ENCODE measurements around the gene CREB3L1. TPM values are rescaled to one million over a fixed set of nuclear protein-coding genes. Genes with fewer than 3 reads are reported as not detected.
"Not testable (repeated sequence)": the region's sequence is repeated elsewhere in the genome, so short reads cannot be mapped to it uniquely, and the experiment has no call there.

CREB3L1 gene
- total RNA-seq, 1 donor from 2014 or later: under 0.01 TPM

DNA sequence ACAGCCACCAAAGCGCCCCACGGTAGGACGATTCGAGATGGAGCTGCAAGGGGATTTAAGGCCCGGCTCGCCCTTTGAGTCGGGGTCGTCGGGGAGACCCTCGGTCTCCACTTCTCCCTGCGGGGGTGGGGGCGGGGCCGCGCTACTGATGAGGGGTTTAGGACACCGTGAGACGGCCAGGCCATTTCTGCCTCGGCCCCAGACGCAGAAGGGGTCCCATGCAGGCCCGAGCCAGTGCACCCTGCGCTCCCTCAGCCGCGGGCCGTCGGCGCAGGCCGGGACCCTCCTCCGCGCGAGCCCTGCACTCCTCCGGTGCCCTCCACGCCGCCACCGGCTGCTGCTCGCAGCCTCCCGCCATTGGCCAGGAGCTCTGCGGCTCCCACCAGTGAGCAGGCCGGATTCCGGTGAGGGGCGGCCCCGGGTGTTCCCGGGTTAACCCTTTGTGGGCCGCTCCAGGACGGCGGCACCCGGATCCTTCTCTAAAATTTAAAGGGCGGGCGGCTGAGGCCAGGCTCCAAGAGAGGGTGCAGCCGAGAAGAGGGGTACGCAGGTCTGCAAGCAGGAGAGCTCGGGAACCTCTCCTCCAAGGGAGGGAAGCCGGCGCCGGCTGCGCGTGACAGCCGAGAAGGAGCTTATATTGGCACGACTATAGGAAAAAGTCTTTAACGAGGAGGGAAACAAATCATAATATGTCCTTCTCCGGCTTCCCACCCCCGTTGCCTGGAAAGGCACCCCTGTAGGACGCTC is 18.0 kb downstream of the CREB3L1 start:
- DNase-seq (ENCODE audit: low read depth in 2 of 2): peak in 1 of 2 donors; percentile 69

DNA sequence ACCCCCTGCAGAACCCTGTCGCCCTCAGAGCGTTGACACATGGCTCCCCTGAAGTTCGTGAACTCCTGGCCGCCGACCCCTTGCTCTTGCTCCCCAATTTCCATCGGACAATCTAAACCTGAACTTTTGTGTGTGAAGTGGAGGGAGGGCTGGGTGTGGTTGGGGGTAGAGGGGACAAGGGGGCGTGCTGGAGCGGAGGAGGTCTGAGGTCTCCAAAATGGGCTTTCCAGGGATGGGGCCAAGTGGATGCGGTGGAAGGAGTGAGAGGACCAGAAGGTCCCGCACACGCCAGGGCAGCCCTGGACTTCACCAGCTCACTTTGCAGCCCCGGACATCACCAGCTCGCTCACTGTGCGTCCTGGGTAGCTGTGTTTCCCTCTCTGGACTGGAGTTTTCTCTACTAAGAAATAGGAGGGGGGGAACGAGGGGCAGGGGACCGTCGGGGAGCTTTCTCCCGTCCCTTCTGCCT is 18.6 kb downstream of the CREB3L1 start:
- DNase-seq (ENCODE audit: low read depth in 2 of 2): no peak

GRCh38 chr11:46296528-46297448 is 19.3 kb downstream of the CREB3L1 start:
- peak in 1 of 2 donors; percentile 69 for DNase-seq (ENCODE audit: low read depth in 2 of 2)

- no peak for DNase-seq (ENCODE audit: low read depth in 2 of 2)
These were observed 21.4 kb downstream of the CREB3L1 start for GRCh38 chr11:46298699-46299433.

DNA sequence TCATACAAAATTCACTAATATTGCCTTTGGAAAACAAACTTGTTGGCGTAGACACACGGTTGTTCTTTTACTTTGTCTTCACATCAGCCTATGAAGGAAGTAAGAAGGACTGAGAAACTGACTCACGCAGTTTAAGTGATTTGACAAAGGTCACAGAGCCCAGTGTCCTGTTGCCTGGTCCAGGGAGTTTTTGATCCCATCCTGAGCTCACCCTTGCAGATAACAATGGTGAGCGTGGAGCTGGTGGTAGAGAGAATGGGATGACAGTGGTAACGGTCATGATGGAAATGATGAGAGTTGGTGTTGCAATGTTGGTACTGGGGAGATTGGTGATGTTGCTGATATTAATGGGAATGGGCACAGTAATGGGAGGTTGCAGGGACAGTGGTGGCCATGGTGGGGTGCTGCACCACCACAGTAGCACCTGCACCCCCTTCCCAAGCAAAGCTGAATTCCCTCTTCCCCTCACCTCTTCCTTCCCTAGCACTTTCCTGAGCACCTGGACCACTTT is 22.0 kb downstream of the CREB3L1 start:
- DNase-seq (ENCODE audit: low read depth in 2 of 2): no peak

DNA sequence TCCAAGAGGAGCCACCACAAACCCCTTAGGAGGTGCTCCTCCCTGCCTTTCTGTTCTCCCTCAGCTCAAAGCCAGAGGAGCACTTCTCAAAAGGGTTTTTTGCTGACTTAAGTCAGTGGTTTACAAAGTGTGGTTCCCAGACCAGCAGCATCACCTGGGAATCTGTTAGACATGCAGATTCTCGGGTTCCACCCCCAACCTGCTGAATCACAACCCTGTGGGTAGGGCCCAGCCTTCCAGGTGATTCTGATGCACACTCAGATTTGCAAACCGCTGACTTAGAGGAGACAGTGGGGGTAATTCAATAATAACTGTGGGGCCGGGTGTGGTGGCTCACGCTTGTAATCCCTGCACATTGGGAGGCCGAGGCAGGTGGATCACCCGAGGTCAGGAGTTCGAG is 22.8 kb downstream of the CREB3L1 start:
- no peak for DNase-seq (ENCODE audit: low read depth in 2 of 2)

DNA sequence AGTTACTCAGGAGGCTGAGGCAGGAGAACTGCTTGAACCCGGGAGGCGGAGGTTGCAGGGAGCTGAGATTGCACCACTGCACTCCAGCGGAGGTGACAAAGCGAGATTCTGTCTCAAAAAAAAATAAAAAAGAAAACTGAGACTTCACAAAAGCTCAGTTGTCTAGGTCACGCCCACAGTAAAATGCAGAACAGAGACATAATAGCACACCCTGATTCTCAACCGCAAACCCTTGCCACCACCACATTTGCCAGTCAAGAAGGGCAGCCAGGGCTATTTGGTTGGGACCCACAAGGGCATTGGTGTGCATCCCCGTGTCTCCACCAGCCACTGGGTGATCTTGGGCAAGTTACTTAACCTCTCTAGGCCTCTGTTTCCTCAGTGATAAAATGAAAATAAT is 25.4 kb downstream of the CREB3L1 start:
- DNase-seq (ENCODE audit: low read depth in 2 of 2): no peak

- not testable (repeated sequence) for DNase-seq (ENCODE audit: low read depth in 2 of 2)
These were observed 26.6 kb downstream of the CREB3L1 start for GRCh38 chr11:46304036-46304435.

DNA sequence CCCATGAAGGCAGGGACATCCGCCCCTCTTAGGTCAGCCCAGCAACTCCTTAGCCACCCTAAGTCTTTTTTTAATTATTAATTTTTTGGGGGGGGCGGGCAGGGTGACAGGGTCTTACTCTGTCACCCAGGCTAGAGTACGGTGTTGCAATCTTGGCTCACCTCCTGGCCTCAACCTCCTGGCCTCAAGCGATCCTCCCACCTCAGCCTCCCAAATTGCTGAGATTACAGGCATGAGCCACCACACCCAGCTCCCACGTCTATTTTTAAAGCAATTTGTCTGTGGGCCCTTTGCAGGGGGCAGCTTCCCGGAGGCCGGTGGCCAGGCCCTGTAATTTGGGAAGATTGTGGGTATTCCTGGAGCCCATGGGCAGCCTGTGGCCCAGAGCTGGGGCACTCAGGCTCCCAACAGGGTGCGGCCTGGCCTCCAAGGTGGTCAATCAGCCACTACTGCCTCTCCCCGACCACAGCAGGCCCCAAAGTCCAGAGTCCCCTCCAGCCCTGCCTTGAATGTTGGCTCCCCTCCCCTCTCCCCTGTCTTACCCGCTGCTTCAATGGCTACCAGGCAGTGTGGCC is 27.2 kb downstream of the CREB3L1 start:
- DNase-seq (ENCODE audit: low read depth in 2 of 2): no peak

DNA sequence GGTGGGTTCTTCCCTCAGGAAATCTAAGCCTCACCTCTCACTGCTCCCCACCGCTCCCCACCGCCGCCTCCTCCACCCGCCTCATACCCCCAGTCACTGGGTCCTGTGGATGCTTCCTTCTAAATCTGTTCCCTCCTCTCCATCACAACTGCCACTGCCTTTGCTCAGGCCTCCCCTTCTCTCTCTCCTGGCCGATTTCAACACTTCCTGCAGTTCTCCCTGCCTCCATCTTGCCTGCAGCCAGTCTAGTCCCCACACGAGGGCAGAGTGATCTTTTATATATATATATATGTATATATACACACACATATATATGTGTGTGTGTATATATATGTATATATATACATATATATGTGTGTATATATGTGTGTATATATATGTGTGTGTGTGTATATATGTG is 27.8 kb downstream of the CREB3L1 start:
- no peak for DNase-seq (ENCODE audit: low read depth in 2 of 2)

DNA sequence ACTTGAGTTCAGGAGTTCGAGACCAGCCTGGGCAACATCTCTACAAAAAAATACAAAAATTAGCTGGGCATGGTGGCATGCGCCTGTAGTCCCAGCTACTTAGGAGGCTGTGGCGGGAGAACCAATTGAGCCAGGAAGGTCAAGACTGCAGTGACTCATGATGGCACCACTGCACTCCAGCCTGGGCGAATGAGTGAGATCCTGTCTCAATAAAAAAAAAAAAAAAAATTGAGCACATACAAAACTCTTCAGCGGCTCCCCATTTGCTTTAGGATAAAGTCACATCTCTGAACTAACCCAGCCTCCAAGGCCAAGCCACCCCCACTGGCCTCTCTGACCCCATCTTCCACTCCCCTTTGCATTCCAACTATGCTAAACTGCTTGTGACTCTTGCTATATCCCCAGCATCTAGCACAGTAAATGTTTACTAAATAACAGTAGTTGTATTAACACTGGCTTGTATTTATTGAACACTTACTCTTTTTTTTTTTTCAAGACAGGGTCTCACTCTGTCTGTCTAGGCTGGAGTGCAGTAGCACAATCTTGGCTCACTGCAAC is 28.9 kb downstream of the CREB3L1 start:
- DNase-seq (ENCODE audit: low read depth in 2 of 2): no peak

GRCh38 chr11:46307369-46307768 is 29.9 kb downstream of the CREB3L1 start:
- no peak for DNase-seq (ENCODE audit: low read depth in 2 of 2)

DNA sequence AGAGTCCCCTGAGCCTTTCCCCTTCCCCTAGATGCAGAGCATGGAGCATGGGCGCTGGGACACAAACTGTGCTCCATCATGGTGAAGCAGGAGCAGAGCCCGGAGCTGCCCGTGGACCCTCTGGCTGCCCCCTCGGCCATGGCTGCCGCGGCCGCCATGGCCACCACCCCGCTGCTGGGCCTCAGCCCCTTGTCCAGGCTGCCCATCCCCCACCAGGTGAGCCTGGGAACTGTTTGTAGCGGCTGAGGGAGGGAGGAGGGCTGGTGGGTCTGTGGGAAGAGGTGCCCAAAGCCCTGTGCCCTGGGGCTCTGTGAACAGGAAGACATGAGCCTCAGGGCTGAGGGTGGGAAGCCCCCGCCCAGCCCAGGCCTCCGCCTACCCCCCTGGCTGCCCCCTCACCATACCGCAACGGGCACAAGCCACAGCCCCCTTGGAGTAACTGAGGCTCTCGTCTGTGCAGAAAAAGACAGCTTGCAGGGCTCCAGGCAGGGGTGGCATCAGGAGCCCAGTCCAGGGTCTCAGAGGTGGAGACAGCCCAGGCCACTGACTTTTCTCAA is 30.4 kb downstream of the CREB3L1 start:
- no peak for DNase-seq (ENCODE audit: low read depth in 2 of 2)

DNA sequence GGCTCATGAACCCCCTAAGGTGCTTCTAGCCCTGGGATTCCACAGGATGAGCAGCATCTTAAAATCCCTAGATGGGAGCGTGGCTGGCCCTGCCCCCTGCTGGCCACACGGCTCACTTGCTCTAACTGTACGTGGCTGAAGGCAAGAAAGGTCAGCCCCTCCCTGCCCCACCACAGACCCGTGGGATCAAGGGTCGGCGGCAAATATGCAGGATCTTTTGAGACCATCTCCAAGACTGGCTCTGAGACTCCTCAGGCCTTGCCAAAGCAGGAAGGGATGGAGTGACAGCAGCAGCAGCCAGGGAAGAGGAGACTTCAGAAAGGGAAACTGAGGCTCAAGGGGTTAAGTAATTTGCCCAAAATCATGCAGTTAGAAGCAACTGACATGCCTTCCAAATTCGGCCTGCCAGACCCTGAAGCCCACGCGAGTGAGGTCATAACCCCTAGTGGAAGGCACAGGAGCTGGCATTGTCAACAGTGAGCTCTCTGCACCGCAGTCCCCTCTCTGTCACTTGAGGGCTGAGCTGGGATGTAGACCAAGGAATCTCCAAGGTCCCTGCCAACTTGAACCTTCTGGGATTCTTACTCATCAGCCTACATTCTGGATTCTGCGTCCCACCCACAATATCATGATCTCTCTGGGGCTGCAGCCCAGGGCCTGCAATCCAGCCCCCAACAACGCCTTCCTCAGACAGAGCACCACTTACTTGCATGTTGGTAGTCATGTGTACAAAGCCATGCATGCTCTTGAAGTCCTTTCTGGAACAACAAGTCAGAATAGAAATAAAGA is 31.4 kb downstream of the CREB3L1 start:
- peak; percentile 32 to 63 for DNase-seq (ENCODE audit: low read depth in 2 of 2)

DNA sequence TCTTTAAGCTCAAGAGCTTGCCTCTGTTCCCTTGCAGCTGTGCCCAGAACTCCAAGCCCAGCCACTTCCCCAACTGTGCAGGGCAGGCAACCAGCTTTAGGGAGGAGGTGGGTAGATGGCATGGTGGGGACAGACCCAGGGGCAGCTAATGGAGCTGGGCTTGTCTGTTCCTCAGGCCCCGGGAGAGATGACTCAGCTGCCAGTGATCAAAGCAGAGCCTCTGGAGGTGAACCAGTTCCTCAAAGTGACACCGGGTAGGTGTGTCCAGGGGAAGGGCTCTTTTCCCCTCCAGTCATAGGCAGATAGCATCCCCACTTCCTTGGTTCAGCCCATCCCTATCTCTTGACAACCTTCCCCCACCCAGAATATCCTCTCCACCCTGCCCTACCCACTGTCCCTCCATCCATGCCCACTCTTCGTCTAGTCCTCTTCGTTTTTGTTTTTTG is 32.4 kb downstream of the CREB3L1 start:
- no peak for DNase-seq (ENCODE audit: low read depth in 2 of 2)

DNA sequence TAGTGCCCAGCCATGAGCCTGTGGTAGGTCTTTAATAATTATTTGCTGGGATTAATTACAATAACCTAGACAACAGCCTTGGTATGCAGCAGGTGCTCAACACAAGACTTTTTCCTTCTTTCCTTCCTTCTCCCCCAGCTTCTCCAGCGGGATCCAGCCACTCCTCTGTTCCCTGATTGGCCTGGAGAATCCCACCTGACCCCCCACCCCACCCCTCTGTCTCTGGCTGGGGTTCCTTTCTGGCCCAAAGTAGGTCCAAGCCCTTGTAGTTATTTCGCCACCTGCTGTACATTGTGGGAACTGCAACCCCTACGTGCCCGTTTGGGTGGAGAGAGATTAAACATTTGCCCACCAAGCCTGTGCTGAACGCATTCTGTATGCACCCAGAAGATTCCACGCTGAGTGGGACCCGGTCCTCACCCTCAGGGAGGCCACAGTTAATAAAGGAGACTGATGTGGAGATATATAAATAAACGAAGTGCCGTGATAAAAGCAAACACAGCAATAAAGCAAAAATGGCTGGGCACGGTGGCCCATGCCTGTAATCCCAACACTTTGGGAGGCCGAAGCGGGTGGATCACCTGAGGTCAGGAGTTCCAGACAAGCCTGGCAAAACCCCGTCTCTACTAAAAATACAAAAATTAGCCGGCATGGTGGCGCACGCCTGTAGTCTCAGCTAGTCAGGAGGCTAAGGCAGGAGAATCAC is 37.7 kb downstream of the CREB3L1 start:
- DNase-seq (ENCODE audit: low read depth in 2 of 2): peak; percentile 38 to 70

DNA sequence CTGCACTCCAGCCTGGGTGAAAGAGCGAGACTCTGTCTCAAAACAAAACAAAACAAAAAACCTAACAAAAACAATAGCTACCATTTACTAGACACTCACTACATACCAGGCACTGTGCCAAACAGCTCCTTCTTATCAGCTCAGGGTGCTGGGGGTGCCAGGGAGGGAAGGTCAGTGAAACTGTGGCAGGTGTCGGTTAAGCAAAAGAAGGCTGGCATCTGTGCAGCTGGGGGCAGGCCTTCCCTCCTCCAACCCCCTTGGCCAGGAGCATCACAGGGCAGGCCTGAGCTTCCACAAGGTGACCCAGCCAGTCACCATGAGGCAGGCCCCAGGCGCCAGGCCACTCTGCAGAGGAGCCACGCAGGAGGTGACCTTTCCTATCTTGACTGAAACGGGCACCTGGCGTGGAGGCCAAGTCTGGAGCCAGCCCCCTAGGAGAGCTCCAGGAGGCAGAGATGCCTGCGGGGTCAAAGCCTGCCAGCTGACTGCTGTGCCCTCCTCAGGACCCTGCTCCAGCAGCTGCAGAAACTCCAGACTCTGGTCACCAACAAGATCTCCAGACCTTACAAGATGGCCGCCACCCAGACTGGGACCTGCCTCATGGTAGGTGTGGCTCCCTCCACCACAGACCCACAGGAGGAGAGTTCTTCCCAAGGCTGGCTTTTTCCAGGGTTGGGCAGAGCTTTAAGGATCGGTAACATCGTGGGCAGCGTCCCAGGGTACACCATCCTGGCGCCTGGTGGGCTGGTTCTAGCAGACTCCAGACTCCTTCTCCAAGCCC is 38.5 kb downstream of the CREB3L1 start:
- no peak for DNase-seq (ENCODE audit: low read depth in 2 of 2)

GRCh38 chr11:46319074-46319453 is 41.6 kb downstream of the CREB3L1 start:
- DNase-seq (ENCODE audit: low read depth in 2 of 2): no peak
